Measurements from ENCODE around the gene DDX60.

DNA sequence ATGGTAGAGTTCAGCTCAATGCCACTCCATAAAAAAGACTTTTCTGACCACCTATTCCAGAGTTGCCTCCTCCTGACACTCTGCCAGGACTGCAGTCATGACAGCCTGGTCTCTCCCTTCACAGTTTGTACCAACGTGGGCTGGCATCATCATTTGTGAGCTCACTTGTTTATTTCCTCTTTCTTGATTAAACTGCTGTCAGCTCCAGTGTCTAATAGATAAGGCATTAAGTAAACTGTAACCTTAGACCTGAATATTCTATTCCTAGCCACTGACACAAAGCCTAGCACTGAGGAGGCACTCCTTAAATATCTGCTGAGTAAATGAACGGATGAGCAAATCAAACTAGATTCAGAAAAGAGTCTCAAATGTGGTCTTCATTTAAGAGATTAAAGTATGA, 48.7 kb downstream of the DDX60 start:
- TF ChIP-seq, protein P1, sequence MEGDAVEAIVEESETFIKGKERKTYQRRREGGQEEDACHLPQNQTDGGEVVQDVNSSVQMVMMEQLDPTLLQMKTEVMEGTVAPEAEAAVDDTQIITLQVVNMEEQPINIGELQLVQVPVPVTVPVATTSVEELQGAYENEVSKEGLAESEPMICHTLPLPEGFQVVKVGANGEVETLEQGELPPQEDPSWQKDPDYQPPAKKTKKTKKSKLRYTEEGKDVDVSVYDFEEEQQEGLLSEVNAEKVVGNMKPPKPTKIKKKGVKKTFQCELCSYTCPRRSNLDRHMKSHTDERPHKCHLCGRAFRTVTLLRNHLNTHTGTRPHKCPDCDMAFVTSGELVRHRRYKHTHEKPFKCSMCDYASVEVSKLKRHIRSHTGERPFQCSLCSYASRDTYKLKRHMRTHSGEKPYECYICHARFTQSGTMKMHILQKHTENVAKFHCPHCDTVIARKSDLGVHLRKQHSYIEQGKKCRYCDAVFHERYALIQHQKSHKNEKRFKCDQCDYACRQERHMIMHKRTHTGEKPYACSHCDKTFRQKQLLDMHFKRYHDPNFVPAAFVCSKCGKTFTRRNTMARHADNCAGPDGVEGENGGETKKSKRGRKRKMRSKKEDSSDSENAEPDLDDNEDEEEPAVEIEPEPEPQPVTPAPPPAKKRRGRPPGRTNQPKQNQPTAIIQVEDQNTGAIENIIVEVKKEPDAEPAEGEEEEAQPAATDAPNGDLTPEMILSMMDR (IDR thresholded peaks at IDR 0.05; ENCODE audit: poor library complexity, severe bottlenecking) = no peak
- TF ChIP-seq POLR2AphosphoS5 (IDR thresholded peaks at IDR 0.05) = no peak
- TF ChIP-seq TAF1 (IDR thresholded peaks at IDR 0.05; ENCODE audit: low read depth) = no peak
- no peak for TF ChIP-seq EP300 (conservative IDR thresholded peaks at IDR 0.05; ENCODE audit: poor library complexity, severe bottlenecking)

All from neural cell (in vitro differentiated cells).